Activated CD8-positive, alpha-beta memory T cell treated with anti-CD3 and anti-CD28 coated beads, Interleukin-2, amount 10 ng/mL, durations not matched to agents 7 days and 5 days (primary cell): ENCODE data around the gene ACCS. TPM values are rescaled to one million over a fixed set of nuclear protein-coding genes. Genes with fewer than 3 reads are reported as not detected.

Source experiments
- ATAC-seq: fragments of 150-1000 bp; cut with Tn5 transposase; one replicate; pipeline ENCODE4 v1.10.0; 2021; ENCODE audit warnings: moderate library complexity
- CTCF ChIA-PET: fragments of 350-600 bp; sonication (Branson Sonifier 250); formaldehyde crosslinking; loops from one replicate; lab custom pipeline; 2021; ENCODE audit warnings: antibody characterized with exemption; lab: Charles Lee
- DNase-seq: peaks from one replicate; pipeline ENCODE4 v3.0.0-alpha.2; 2020
- H3K27ac Mint-ChIP-seq: one replicate; pipeline ENCODE4 v1.8.0; 2021; ENCODE audit warnings: mild to moderate bottlenecking, mixed read lengths
- H3K27me3 Mint-ChIP-seq: one replicate; pipeline ENCODE4 v1.8.0; 2021; ENCODE audit warnings: mixed read lengths
- H3K36me3 Mint-ChIP-seq: one replicate; pipeline ENCODE4 v1.8.0; 2021; ENCODE audit warnings: mild to moderate bottlenecking, mixed read lengths
- H3K4me1 Mint-ChIP-seq: one replicate; pipeline ENCODE4 v1.8.0; 2021; ENCODE audit warnings: mixed read lengths
- H3K4me3 Mint-ChIP-seq: one replicate; pipeline ENCODE4 v1.8.0; 2021; ENCODE audit warnings: mild to moderate bottlenecking, moderate library complexity, mixed read lengths
- H3K9me3 Mint-ChIP-seq: one replicate; pipeline ENCODE4 v1.8.0; 2022; ENCODE audit warnings: low read depth, mixed read lengths
- total RNA-seq, 2 experiments: library from RNA; stranded (reverse); gene quantifications; one replicate each; pipeline ENCODE4 v1.2.3, GENCODE V29; 2021

ACCS gene
- total RNA-seq, 2 experiments from 2014 or later = 4.9 to 7.7 TPM

DNA sequence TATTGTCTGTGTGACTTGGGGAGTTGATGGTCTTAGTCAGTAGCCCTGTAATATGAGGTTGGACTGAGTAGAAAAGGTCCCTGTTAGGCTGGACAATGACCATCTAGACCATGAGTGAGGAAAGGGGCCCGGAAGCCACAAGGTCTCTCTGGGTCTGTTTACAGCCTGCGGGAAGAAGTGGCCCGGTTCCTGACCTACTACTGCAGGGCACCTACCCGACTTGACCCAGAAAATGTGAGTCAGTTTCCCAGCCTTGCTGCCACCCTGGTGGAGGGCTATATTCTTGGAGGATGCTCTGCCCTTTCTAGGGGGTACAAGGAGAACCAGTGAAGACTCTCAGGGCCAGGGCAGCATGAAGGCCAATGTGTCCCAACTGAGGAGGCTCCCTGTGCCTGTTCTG, 14.9 kb upstream of the ACCS start:
- H3K27ac Mint-ChIP-seq = no peak overlapping the region
- H3K9me3 Mint-ChIP-seq = no peaks in the 10 kb centered on the region
- CTCF ChIA-PET = no interaction called here
- H3K4me1 Mint-ChIP-seq = no peaks in the 10 kb centered on the region
- H3K36me3 Mint-ChIP-seq = no peaks in the 10 kb centered on the region
- DNase-seq (no peak), ATAC-seq (no peak)
- H3K4me3 Mint-ChIP-seq = no peak overlapping the region
- peaks cover 6% of the 10 kb centered on the region for H3K27me3 Mint-ChIP-seq

DNA sequence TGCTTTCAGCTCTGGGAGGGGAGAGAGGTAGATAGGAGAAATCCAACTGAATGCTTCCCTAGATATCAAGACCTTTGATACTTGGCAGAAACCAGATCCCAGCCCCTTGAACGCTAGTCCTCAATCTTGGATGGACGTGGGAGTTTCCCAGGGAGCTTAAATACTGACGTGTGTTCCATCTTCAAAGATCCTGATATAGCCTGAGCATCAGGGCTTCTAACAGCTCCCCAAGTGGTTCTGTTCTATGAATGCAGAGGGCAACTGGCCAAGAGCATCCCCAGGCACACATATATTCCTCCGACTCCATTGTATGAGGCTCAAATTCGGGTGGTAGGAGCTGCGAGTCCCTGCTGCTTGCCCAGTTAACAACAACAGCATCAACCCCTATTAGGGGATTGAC, 8.7 kb upstream of the ACCS start:
- no peak overlapping the region for H3K27ac Mint-ChIP-seq
- peaks cover 2% of the 10 kb centered on the region for H3K27me3 Mint-ChIP-seq
- no peaks in the 10 kb centered on the region for H3K4me1 Mint-ChIP-seq
- ATAC-seq (no peak), DNase-seq (no peak)
- no peaks in the 10 kb centered on the region for H3K9me3 Mint-ChIP-seq
- no peak overlapping the region for H3K4me3 Mint-ChIP-seq
- CTCF ChIA-PET = interaction anchor here (1.2 to 2.6 kb wide), 2 partner anchors 9 to 37 kb away, joined by 3 to 6 read pairs; partner anchors contain the start of gene ACCS
- H3K36me3 Mint-ChIP-seq = no peaks in the 10 kb centered on the region

DNA sequence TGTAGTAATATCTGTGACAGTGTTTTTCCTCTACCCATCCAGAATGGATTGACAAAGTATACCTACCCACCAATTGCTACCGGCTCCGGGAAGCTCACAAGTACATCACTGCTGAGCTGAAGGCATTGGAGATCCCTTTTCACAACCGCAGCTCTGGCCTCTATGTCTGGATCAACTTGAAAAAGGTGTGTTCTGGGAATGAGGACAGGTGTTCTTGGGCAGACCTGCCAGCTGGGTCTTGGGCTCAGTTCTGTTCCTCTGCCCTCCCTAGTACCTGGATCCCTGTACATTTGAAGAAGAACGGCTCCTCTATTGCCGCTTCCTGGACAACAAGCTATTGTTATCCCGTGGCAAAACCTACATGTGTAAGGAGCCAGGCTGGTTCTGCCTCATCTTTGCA, 7.8 kb upstream of the ACCS start:
- ATAC-seq (no peak), DNase-seq (no peak)
- Mint-ChIP-seq H3K27ac (no peak overlapping the region), H3K36me3 (no peaks in the 10 kb centered on the region), H3K4me1 (no peaks in the 10 kb centered on the region), H3K4me3 (no peak overlapping the region), H3K27me3 (peaks cover 2% of the 10 kb centered on the region), H3K9me3 (no peaks in the 10 kb centered on the region)
- CTCF ChIA-PET = interaction anchor here (2.6 kb wide), 1 partner anchor 8 kb away, joined by 6 read pairs; the partner anchor contains the start of gene ACCS

DNA sequence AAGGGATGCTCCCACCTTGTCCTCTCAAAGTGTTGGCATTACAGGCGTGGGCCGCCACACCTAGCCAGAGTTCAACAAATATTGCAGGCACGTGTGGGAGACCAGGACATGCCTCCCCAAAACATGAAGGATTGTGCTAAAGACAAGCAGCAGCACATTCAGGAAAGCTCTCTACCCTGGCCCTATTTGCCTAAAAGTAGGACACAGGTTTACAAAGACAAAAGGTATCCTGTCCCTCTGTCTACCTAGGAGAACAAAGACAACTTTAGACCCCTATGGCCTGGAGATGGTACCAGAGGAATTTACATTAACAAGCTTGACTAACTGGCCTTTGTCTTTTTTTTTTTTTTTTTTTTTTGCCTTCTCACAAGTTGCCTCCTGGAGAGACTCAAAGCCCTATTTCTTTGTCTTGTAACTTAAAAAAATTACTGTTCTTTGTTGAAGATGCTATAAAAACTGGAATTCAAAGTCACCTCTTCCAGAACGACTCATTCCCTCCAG, 859 bp upstream of the ACCS start:
- Mint-ChIP-seq H3K36me3 (peaks cover 1% of the 10 kb centered on the region), H3K27me3 (no peaks in the 10 kb centered on the region), H3K4me1 (peaks cover 20% of the 10 kb centered on the region), H3K9me3 (no peaks in the 10 kb centered on the region), H3K27ac (peak overlapping the region; percentile 88), H3K4me3 (peak overlapping the region; percentile 86)
- CTCF ChIA-PET = interaction anchor here (0.6 to 8.7 kb wide), 7 partner anchors 11 to 1032 kb away, joined by 3 to 68 read pairs (median 3); partner anchors contain the start of gene EXT2
- ATAC-seq = no peak
- DNase-seq = no peak

DNA sequence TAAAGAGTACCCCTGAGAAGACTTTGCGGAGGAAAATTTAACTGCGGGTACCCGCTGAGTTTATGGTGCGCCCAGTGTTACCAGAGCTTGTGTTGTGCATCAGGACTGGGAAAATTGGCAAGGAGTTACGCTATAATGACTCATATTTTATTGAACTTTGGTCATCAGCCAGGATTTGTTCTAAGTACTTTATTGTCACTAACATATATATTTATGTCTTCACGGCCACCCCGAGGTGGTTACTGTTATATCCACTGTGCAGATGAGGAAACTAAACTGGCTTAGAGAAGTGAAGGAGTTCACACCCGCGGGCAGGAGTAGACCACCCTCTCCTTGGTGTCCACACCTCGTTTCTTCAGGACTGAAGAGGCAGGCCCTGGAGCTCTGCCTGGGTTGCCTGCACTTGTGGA, 667 bp downstream of the ACCS start:
- Mint-ChIP-seq H3K4me3 (peak overlapping the region; percentile 86), H3K36me3 (peaks cover 1% of the 10 kb centered on the region), H3K4me1 (peaks cover 20% of the 10 kb centered on the region), H3K9me3 (no peaks in the 10 kb centered on the region), H3K27ac (peak overlapping the region; percentile 88), H3K27me3 (no peaks in the 10 kb centered on the region)
- CTCF ChIA-PET = interaction anchor here (0.7 to 8.7 kb wide), 9 partner anchors 9 to 44 kb away, joined by 3 to 68 read pairs (median 5); partner anchors contain the start of gene EXT2
- ATAC-seq = no peak
- no peak for DNase-seq

DNA sequence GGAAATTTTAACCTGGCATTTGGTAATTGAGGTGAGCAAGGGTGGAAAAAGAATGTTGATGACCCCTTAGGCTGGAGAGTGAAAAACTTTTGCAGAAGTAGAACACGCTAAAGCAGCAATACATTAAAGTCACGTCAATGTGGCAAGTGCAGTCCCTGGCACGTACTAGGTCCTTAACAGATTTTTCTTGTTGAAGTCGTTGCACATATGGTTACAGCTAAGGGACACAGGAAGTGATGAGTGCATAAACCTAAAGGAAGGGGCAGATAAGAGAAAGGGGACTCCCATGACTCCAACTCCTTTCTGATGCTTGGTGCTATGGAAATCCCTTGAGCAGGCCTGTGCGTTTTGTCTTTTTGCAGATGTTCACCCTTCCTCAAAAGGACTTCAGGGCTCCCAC, 1.2 kb downstream of the ACCS start:
- no peak for DNase-seq
- CTCF ChIA-PET = interaction anchor here (1.1 to 8.7 kb wide), 6 partner anchors 10 to 26 kb away, joined by 3 to 68 read pairs (median 6); partner anchors contain the start of gene EXT2
- no peak for ATAC-seq
- Mint-ChIP-seq H3K4me1 (peaks cover 20% of the 10 kb centered on the region), H3K27me3 (no peaks in the 10 kb centered on the region), H3K4me3 (peak overlapping the region; percentile 86), H3K27ac (no peak overlapping the region), H3K36me3 (peaks cover 1% of the 10 kb centered on the region), H3K9me3 (no peaks in the 10 kb centered on the region)

DNA sequence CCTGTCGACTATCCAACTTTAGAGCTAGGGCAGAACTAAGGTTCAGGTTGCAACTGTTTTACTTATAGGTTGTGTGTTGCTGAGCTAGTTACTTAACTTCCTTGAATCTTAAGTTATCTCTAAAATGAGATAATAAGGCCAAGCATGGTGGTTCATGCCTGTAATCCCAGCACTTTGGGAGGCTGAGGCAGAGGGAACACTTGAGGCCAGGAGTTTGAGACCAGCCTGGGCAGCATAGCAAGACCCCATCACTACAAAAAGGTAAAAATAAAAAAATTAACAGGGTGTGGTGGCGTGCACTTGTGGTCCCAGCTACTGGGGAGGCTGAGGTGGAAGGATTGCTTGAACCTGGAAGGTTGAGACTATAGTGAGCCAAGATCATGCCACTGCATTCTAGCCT, 2.1 kb downstream of the ACCS start:
- peaks cover 1% of the 10 kb centered on the region for H3K36me3 Mint-ChIP-seq

DNA sequence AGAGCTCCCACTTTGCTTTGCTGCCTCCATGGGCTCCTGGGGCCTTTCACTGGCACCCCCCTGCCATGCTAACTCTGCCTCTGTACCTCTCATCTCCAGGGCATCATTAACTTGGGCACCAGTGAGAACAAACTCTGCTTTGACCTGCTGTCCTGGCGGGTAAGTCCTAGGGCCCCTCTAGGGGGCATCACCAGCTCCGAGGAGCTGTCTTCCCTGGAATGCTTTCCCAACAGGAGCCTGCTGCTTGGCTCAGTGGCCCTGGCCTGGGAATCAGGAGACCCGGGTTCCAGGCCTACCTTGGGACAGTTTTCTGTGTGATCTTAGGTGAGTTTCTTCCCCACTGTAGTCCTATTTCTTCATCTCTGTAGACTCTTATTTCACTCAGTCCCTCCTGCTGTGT, 5.1 kb downstream of the ACCS start:
- H3K4me1 Mint-ChIP-seq = peaks cover 16% of the 10 kb centered on the region
- H3K27me3 Mint-ChIP-seq = no peaks in the 10 kb centered on the region
- ATAC-seq (no peak), DNase-seq (no peak)
- H3K4me3 Mint-ChIP-seq = no peak overlapping the region
- CTCF ChIA-PET = interaction anchor here (8.7 kb wide), 1 partner anchor 22 kb away, joined by 68 read pairs; the partner anchor contains the start of gene EXT2
- H3K27ac Mint-ChIP-seq = no peak overlapping the region
- no peaks in the 10 kb centered on the region for H3K36me3 Mint-ChIP-seq
- H3K9me3 Mint-ChIP-seq = no peaks in the 10 kb centered on the region

More for the DNA sequence above, 2.1 kb downstream of the ACCS start:
- DNase-seq (no peak), ATAC-seq (no peak)
- no peak overlapping the region for H3K4me3 Mint-ChIP-seq
- no peaks in the 10 kb centered on the region for H3K27me3 Mint-ChIP-seq
- peaks cover 20% of the 10 kb centered on the region for H3K4me1 Mint-ChIP-seq
- H3K27ac Mint-ChIP-seq = no peak overlapping the region
- no peaks in the 10 kb centered on the region for H3K9me3 Mint-ChIP-seq
- CTCF ChIA-PET = interaction anchor here (2.0 to 8.7 kb wide), 2 partner anchors 20 to 25 kb away, joined by 8 to 68 read pairs; partner anchors contain the start of gene EXT2

DNA sequence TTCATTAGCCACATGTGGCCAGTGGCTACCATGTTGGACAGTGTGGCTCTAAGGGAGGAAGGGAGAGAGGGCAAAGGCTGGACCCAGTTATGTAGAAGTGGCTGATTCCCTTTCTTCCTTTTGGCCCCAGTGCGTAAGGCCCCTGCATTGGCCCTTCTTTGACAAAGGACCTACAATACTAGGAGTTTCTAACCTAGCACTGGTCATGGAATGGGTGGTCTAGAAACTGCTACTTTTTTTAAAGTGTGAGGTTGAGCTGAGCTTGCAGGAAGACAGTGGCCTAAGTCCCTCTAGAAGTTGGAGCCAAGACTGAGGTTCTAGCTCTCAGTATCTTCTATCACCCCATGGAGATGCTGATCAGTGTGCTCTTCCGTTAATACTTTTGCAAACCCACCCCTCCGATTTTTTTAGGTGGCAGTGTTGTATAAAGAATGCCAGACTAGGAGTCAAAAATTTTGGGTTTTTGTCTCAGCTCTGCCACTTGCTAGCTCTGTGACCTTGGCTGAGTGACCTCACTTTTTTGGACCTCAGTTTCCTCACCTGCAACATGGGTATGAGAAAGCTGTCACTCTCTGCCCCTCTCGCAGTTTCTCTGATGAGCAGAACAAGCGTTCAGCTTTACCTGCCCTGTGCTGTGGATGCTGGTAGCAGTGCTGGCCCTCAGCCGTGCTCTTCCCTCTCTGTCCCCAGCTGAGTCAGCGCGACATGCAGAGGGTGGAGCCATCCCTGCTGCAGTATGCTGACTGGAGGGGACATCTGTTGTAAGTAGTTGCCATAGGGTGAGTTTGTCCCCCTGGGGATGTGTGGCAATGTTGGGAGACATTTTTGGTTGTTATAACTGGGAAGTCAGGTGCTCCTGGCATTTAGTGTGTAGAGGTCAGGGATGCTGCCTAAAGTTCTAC, 6.9 kb downstream of the ACCS start:
- Mint-ChIP-seq H3K9me3 (no peaks in the 10 kb centered on the region), H3K4me3 (no peak overlapping the region), H3K36me3 (no peaks in the 10 kb centered on the region), H3K4me1 (peaks cover 4% of the 10 kb centered on the region), H3K27ac (no peak overlapping the region), H3K27me3 (no peaks in the 10 kb centered on the region)
- no peak for ATAC-seq
- DNase-seq = no peak
- CTCF ChIA-PET = interaction anchor here (1.4 to 2.0 kb wide), 2 partner anchors 13 to 22 kb away, joined by 3 to 13 read pairs; partner anchors contain the start of gene EXT2

DNA sequence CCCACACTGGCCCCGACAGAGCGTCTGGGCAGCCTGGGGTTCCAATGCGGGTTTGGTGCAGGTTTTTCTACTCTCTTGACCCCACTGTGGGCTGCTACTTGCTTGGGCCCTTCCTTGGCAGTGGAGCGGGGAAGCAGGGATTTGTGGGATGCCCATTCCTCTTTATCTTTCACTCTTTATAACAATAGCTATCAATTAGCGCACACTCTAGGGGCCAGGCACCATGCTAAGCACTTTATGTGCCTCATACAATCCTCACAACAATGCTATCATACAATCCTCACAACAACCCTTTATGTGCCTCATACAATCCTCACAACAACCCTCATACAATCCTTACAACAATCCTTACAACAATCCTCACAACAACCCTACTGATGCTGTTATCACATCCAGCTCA, 12.7 kb downstream of the ACCS start:
- Mint-ChIP-seq H3K27me3 (no peaks in the 10 kb centered on the region), H3K9me3 (no peaks in the 10 kb centered on the region), H3K4me3 (no peak overlapping the region), H3K36me3 (no peaks in the 10 kb centered on the region), H3K4me1 (peaks cover 4% of the 10 kb centered on the region), H3K27ac (no peak overlapping the region)
- ATAC-seq (no peak), DNase-seq (no peak)
- CTCF ChIA-PET = interaction anchor here (9.9 kb wide), 1 partner anchor 15 kb away, joined by 58 read pairs; the partner anchor contains the start of gene EXT2

DNA sequence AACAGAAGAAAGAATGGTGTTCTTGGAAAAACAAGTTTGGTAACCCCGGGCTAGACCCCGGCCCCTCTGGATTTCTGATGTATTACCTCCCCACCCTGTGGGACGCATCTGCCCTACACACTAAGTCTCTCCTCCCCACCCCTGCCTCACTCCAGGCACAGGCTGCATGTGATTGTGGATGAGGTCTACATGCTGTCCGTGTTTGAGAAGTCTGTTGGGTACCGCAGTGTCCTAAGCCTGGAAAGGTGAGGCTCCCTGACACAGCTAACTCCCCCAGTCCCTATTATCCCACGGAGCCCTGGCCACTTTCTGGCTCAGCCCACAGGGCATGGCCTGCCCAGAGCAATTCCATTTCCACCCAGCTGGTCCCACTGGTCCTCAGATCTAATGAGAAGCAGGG, 13.3 kb downstream of the ACCS start:
- CTCF ChIA-PET = interaction anchor here (9.9 kb wide), 1 partner anchor 15 kb away, joined by 58 read pairs; the partner anchor contains the start of gene EXT2
- DNase-seq (no peak), ATAC-seq (no peak)
- Mint-ChIP-seq H3K4me3 (no peak overlapping the region), H3K27me3 (no peaks in the 10 kb centered on the region), H3K27ac (no peak overlapping the region), H3K9me3 (no peaks in the 10 kb centered on the region), H3K4me1 (peaks cover 2% of the 10 kb centered on the region), H3K36me3 (no peaks in the 10 kb centered on the region)

DNA sequence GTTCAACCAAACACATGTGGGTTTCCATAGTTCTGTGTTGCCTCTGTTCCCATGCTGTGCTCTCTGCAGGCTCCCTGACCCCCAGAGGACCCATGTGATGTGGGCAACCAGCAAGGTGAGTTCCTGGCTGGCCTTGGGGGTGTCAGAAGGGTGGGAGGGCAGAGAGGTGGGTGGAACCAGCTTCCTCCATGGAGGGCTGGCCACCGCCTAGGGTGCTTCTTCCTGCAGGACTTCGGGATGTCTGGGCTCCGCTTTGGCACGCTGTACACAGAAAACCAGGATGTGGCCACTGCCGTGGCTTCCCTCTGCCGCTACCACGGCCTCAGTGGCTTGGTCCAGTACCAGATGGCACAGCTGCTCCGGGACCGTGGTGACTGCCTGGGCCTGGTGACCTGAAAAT, 14.9 kb downstream of the ACCS start:
- CTCF ChIA-PET = interaction anchor here (1.1 to 9.9 kb wide), 2 partner anchors 13 to 20 kb away, joined by 3 to 58 read pairs; partner anchors contain the start of gene EXT2
- Mint-ChIP-seq H3K27ac (no peak overlapping the region), H3K27me3 (no peaks in the 10 kb centered on the region), H3K36me3 (peaks cover 5% of the 10 kb centered on the region), H3K4me3 (no peak overlapping the region), H3K4me1 (no peaks in the 10 kb centered on the region), H3K9me3 (peaks cover 5% of the 10 kb centered on the region)
- no peak for ATAC-seq
- DNase-seq = no peak

DNA sequence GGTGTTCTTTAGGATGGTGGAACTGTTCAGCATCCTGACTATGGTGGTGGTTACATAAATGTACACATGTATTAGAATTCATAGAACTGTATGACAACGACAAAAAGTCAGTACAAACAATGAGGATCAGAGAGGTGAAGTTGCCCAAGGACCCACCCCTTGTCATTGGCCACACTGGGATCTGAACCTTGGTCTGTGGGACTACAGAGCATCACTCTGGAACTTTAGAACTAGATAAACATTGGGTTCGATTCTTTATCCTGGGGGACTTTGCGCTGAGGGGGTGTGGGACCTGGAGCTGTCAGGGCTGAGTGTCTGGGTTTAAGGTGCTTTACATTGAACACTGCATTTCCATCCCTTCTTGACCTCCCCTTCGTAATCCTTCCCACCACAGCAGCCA, 16.6 kb downstream of the ACCS start:
- no peak overlapping the region for H3K4me3 Mint-ChIP-seq
- CTCF ChIA-PET = interaction anchor here (9.9 kb wide), 1 partner anchor 12 kb away, joined by 58 read pairs; the partner anchor contains the start of gene EXT2
- DNase-seq = no peak
- peaks cover 10% of the 10 kb centered on the region for H3K36me3 Mint-ChIP-seq
- H3K27me3 Mint-ChIP-seq = peaks cover 4% of the 10 kb centered on the region
- ATAC-seq = no peak
- no peak overlapping the region for H3K27ac Mint-ChIP-seq
- H3K9me3 Mint-ChIP-seq = peaks cover 5% of the 10 kb centered on the region
- peaks cover 2% of the 10 kb centered on the region for H3K4me1 Mint-ChIP-seq
